GM20431 (cell line): ENCODE measurements around the gene TFF1.

Experiments used
- in situ Hi-C: fragments of 300-500 bp; cut with MseI, MboI; formaldehyde crosslinking; loops from one replicate; pipeline ENCODE4 v1.15.0; 2020; ENCODE audit warnings: low sequenced_read_pairs; ENCODE audit not compliant: unreplicated experiment

TFF1 gene

GRCh38 chr21:42330380-42331371 lies 35.7 kb downstream of the TFF1 start:
- in situ Hi-C loops: no loop called here

GRCh38 chr21:42324896-42325295 lies 41.4 kb downstream of the TFF1 start:
- in situ Hi-C loops: no loop called here

GRCh38 chr21:42321845-42322244 lies 44.5 kb downstream of the TFF1 start:
- in situ Hi-C loops: no loop called here

- in situ Hi-C loops: no loop called here
Measured at GRCh38 chr21:42321231-42321630, 45.1 kb downstream of the TFF1 start.

- in situ Hi-C loops: no loop called here
Measured at GRCh38 chr21:42320791-42321190, 45.5 kb downstream of the TFF1 start.

GRCh38 chr21:42319851-42320572 lies 46.3 kb downstream of the TFF1 start:
- in situ Hi-C loops: no loop called here

- in situ Hi-C loops: no loop called here
Measured at GRCh38 chr21:42319376-42319775, 47.0 kb downstream of the TFF1 start.

- in situ Hi-C loops: no loop called here
Measured at GRCh38 chr21:42317826-42318746, 48.2 kb downstream of the TFF1 start.

- in situ Hi-C loops: no loop called here
Measured at GRCh38 chr21:42317341-42317741, 49.0 kb downstream of the TFF1 start.

GRCh38 chr21:42316891-42317290 lies 49.4 kb downstream of the TFF1 start:
- in situ Hi-C loops: no loop called here

- in situ Hi-C loops: no loop called here
Measured at GRCh38 chr21:42315296-42315891, 50.9 kb downstream of the TFF1 start, which contains the start of gene TFF3. TSS of gene TFF3 (minus strand) at chr21:42315409. CDS start at chr21:42315374, 35 bp downstream.

GRCh38 chr21:42314616-42315295 lies 51.6 kb downstream of the TFF1 start:
- in situ Hi-C loops: no loop called here

GRCh38 chr21:42313501-42313969 lies 52.8 kb downstream of the TFF1 start:
- in situ Hi-C loops: no loop called here

- in situ Hi-C loops: no loop called here
Measured at GRCh38 chr21:42312626-42313104, 53.7 kb downstream of the TFF1 start.
